ENCODE data around the gene CYP4F8.
"Not testable (repeated sequence)": the region's sequence is repeated elsewhere in the genome, so short reads cannot be mapped to it uniquely, and the experiment has no call there.

The CYP4F8 gene

GRCh38 chr19:15671237-15671821, 56.3 kb downstream of the CYP4F8 start:
- Histone ChIP-seq H3K9me3 (ENCODE audit: low read length) (no peaks in the 10 kb centered on the region), H3K4me3 (ENCODE audit: low read length) (no peak overlapping the region)

GRCh38 chr19:15671891-15672579, 57.0 kb downstream of the CYP4F8 start:
- no peaks in the 10 kb centered on the region for H3K9me3 ChIP-seq (ENCODE audit: low read length)
- H2AFZ ChIP-seq (ENCODE audit: low read depth, low read length) = no peak overlapping the region
- H3K4me3 ChIP-seq (ENCODE audit: low read length) = no peak overlapping the region
- H3K4me1 ChIP-seq (ENCODE audit: insufficient read depth, low read length) = no peaks in the 10 kb centered on the region
- H3K27me3 ChIP-seq (ENCODE audit: insufficient read depth, low read length) = no peaks in the 10 kb centered on the region
- H3K36me3 ChIP-seq (ENCODE audit: insufficient read depth, low read length) = no peaks in the 10 kb centered on the region

More at GRCh38 chr19:15671237-15671821, 56.3 kb downstream of the CYP4F8 start:
- no peaks in the 10 kb centered on the region for H3K36me3 ChIP-seq (ENCODE audit: insufficient read depth, low read length)
- no peaks in the 10 kb centered on the region for H3K4me1 ChIP-seq (ENCODE audit: insufficient read depth, low read length)
- H2AFZ ChIP-seq (ENCODE audit: low read depth, low read length) = no peak overlapping the region
- no peaks in the 10 kb centered on the region for H3K27me3 ChIP-seq (ENCODE audit: insufficient read depth, low read length)

GRCh38 chr19:15672580-15673175, 57.7 kb downstream of the CYP4F8 start, which contains the start of gene CYP4F12:
Gene CYP4F12 (plus strand): TSS chr19:15673087. CDS start chr19:15673530, 443 bp downstream.
- no peak within 1 kb of the TSS for H2AFZ ChIP-seq (ENCODE audit: low read depth, low read length)
- no peaks in the 10 kb centered on the region for H3K36me3 ChIP-seq (ENCODE audit: insufficient read depth, low read length)
- H3K9me3 ChIP-seq (ENCODE audit: low read length) = no peaks in the 10 kb centered on the region
- H3K4me1 ChIP-seq (ENCODE audit: insufficient read depth, low read length) = no peaks in the 10 kb centered on the region
- H3K27me3 ChIP-seq (ENCODE audit: insufficient read depth, low read length) = no peaks in the 10 kb centered on the region
- no peak within 1 kb of the TSS for H3K4me3 ChIP-seq (ENCODE audit: low read length)

- H2AFZ ChIP-seq (ENCODE audit: low read depth, low read length) = no peak overlapping the region
- H3K4me3 ChIP-seq (ENCODE audit: low read length) = no peak overlapping the region
- no peaks in the 10 kb centered on the region for H3K9me3 ChIP-seq (ENCODE audit: low read length)
- H3K4me1 ChIP-seq (ENCODE audit: insufficient read depth, low read length) = no peaks in the 10 kb centered on the region
- H3K27me3 ChIP-seq (ENCODE audit: insufficient read depth, low read length) = no peaks in the 10 kb centered on the region
- H3K36me3 ChIP-seq (ENCODE audit: insufficient read depth, low read length) = no peaks in the 10 kb centered on the region
Observed at GRCh38 chr19:15673176-15673654, 58.2 kb downstream of the CYP4F8 start.

GRCh38 chr19:15675560-15675959, 60.5 kb downstream of the CYP4F8 start:
- Histone ChIP-seq H3K36me3 (ENCODE audit: insufficient read depth, low read length) (no peaks in the 10 kb centered on the region), H2AFZ (ENCODE audit: low read depth, low read length) (no peak overlapping the region), H3K9me3 (ENCODE audit: low read length) (no peaks in the 10 kb centered on the region), H3K4me1 (ENCODE audit: insufficient read depth, low read length) (no peaks in the 10 kb centered on the region), H3K27me3 (ENCODE audit: insufficient read depth, low read length) (no peaks in the 10 kb centered on the region), H3K4me3 (ENCODE audit: low read length) (no peak overlapping the region)

- no peaks in the 10 kb centered on the region for H3K9me3 ChIP-seq (ENCODE audit: low read length)
- H3K4me1 ChIP-seq (ENCODE audit: insufficient read depth, low read length) = no peaks in the 10 kb centered on the region
- no peak overlapping the region for H3K4me3 ChIP-seq (ENCODE audit: low read length)
- H3K36me3 ChIP-seq (ENCODE audit: insufficient read depth, low read length) = no peaks in the 10 kb centered on the region
- no peaks in the 10 kb centered on the region for H3K27me3 ChIP-seq (ENCODE audit: insufficient read depth, low read length)
- no peak overlapping the region for H2AFZ ChIP-seq (ENCODE audit: low read depth, low read length)
Observed at GRCh38 chr19:15679089-15679488, 64.1 kb downstream of the CYP4F8 start.

- not testable (repeated sequence) for H3K27me3 ChIP-seq (ENCODE audit: insufficient read depth, low read length); H2AFZ ChIP-seq (ENCODE audit: low read depth, low read length); H3K36me3 ChIP-seq (ENCODE audit: insufficient read depth, low read length); H3K9me3 ChIP-seq (ENCODE audit: low read length); H3K4me1 ChIP-seq (ENCODE audit: insufficient read depth, low read length); H3K4me3 ChIP-seq (ENCODE audit: low read length)
Observed at GRCh38 chr19:15679865-15680264, 64.8 kb downstream of the CYP4F8 start.

Data from neuron (in vitro differentiated cells).